LHCN-M2 (cell line): Measurements from ENCODE around the gene SERPINA5. TPM values are rescaled to one million over a fixed set of nuclear protein-coding genes. Genes with fewer than 3 reads are reported as not detected.
"Not testable (repeated sequence)": the region's sequence is repeated elsewhere in the genome, so short reads cannot be mapped to it uniquely, and the experiment has no call there.

Experiments used
- DNase-seq: peaks from one replicate; pipeline ENCODE4 v3.0.0-alpha.2; 2012; ENCODE audit warnings: low read depth
- total RNA-seq: library from RNA; depleted of rRNA; stranded (reverse); fragments of >200 nt; gene quantifications from 2 replicates; pipeline ENCODE4 v1.2.3, GENCODE V29; 2014

SERPINA5 gene
- total RNA-seq, 1 experiment from 2014 or later, result 0.06 TPM

DNA sequence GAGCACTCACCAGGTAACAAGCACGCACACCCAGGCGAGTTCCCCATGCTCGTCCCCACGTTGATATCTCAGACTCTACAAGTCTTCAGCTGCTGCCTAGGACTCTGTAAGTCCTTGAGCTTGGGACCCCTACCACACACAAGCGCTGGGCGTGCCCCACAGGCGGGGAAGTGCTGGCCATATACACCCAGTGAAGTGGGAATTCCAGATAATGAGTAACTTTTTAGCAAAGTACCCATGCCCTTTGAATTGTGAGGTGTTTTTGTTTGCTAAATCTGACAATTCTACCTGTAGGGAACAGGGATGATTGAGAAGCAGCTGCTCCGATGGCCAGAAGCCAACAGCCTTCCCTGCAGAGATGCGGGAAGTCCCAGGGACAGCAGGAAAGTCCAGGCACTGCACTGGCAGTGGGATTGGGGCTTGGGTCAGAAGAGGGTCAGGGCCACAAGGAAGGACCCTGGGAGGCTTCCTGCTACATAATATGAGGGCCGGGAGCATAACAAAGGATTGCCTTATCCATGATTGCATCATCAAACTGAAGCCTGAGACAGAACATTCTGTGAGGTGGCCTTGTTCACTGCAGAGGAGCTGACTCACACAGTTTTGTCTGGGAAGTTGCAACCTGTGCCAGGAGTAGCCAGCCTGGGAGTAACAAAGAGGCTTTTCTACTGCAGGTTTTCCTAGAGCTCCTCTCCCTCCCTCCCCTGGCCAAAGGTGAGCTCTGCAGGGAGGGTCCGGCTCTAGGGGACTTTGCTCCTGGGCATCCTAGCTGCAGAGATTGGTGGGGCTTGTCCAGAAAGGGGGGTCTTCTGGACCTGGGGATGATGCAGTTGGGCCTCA is 17.8 kb downstream of the SERPINA5 start:
- DNase-seq, result peak; percentile 89

DNA sequence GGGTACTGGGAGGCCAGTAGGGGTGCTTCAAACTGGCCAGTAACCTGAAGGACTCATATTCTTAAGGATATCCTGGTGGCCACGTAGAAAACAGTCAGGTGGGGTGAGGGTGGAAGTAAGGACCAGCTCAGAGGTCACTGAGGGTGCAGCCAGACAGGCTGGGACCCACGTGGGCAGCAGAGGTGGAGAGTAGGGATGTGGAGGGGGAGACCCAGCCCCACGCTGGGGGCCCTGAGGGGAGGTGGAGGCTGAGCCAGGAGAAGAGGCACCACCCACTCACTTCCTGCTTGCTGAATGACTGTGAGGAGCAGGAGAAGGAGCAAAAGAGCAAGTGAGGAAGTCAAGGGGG is 18.4 kb downstream of the SERPINA5 start:
- DNase-seq, result no peak

DNA sequence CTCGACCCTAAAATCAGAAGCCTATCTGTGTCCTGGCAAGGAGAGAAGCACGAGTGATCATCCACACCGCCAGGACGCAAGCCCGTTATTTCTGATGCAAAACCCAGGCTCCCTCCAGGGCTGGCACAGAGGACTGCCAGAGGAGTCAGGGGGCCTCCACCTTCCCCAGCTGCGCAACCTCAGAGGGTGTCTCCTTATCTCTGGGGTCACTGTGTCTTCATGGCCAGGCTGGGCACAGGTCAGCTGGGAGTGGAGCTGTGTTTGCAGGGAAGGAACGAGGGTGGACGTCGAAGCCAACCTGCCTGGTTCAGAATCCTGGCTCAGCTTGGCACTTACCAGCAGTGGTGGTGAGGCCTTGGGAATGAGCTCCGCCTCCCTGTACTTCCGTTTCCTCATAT is 18.9 kb downstream of the SERPINA5 start:
- DNase-seq, result no peak

DNA sequence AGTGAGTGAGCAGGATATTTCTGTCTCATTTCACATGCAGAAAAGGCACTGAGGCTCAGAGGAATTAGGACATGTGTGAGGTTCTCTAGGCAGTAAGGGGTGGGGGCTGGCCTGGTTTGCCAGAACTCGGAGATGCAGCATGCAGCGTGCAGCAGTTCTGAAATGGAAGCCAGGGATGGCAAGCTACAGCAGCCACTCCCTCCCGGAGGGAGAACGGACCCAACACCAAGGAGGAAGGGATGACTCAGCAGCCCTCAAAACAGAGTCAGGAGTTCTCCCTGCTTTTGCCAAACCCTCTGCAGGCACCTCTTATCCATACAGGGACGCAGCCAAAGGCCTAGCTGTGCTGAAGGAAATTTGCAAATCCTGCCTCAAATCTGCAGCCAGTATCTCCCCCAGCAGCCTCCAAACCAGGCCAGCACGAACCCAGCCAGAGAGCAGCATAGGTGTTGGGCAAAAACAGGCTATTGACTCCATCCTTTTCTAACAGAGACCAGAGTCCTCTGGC is 20.7 kb downstream of the SERPINA5 start:
- peak; percentile 77 for DNase-seq

DNA sequence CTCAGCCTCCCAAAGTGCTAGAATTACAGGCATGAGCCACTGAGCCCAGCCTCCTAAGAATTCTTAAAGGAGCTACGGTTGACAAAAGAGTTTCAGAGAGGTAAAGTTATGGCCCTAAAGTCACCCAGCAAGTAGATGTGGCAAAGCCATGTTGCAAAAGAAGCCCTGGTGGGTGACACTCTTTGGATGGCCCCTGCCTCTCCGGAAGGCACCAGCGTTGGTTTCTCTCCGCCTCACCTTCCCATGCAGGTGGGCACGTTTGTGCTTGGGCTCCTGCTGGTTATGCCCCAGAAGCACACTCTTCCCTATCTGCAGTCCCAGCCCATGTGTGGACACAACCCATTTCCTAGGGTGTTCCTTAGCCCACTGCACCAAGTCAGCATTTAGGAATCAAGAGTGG is 21.5 kb downstream of the SERPINA5 start:
- DNase-seq, result no peak

DNA sequence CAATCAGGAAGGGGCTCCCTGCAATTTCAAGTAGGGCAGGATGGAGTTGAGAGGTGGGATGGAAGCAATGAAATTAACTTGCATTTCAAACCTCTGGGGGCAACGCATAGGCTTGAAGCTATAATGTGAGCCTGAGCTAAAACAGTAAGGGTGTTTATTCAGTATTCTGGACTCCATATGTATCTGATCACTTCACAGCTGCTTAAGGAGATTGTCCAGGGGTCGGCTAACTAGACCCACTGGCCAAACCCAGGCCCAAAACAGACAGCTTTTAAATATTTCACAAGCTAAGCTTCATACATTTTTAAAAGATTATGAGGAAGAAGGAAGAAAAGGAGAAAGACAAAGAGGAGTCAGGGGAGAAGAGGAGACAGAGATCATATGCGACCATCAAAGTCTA is 24.1 kb downstream of the SERPINA5 start:
- no peak for DNase-seq

DNA sequence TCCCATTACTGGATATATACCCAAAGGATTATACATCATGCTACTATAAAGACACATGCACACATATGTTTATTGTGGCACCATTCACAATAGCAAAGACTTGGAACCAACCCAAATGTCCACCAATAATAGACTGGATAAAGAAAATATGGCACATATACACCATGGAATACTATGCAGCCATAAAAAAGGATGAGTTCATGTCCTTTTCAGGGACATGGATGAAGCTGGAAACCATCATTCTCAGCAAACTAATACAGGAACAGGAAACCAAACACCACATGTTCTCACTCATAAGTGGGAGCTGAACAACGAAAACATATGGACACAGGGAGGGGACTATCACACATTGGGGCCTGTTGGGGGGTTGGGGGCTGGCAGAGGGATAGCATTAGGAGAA is 27.7 kb downstream of the SERPINA5 start:
- not testable (repeated sequence) for DNase-seq

DNA sequence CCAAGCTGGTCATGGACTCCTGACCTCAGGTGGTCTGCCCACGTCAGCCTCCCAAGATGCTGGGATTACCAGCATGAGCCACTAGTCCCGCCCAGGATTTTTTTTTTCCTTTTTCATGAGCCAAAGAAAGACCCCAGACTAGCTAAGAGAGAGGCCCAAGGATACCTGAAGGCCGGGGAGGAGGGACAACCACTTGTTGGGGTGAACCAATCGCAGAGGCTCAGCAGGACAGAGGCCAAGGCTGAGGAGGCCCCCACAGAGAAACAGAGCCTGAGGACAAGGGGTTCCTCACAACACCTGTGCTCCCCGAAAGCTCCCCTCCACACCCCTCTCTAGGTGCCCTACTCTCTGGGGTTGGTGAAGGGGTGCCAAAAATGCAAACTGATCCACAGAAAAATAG is 30.0 kb downstream of the SERPINA5 start:
- DNase-seq, result no peak

DNA sequence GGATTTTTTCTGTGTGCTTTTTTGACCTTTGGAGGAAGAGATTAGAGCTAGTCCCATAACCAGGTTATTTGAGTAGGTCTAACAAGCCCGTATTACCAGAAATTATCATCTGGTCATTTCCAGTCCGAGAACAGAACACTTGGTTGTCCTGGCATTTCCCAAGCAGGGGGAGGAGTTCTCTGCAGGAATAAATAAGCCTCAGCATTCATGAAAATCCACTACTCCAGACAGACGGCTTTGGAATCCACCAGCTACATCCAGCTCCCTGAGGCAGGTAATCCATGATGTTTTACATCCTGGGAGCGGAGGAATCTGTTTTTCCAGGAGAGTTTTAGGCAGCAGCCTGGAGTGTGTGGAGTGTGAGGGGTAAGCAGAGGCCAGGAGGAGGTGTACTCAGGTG is 30.9 kb downstream of the SERPINA5 start, which contains the start of gene SERPINA3:
TSS of gene SERPINA3 (plus strand) at position 218 of the 400 bp plus-strand sequence. CDS start 2,051 bp downstream, outside the sequence.
- no peak for DNase-seq

DNA sequence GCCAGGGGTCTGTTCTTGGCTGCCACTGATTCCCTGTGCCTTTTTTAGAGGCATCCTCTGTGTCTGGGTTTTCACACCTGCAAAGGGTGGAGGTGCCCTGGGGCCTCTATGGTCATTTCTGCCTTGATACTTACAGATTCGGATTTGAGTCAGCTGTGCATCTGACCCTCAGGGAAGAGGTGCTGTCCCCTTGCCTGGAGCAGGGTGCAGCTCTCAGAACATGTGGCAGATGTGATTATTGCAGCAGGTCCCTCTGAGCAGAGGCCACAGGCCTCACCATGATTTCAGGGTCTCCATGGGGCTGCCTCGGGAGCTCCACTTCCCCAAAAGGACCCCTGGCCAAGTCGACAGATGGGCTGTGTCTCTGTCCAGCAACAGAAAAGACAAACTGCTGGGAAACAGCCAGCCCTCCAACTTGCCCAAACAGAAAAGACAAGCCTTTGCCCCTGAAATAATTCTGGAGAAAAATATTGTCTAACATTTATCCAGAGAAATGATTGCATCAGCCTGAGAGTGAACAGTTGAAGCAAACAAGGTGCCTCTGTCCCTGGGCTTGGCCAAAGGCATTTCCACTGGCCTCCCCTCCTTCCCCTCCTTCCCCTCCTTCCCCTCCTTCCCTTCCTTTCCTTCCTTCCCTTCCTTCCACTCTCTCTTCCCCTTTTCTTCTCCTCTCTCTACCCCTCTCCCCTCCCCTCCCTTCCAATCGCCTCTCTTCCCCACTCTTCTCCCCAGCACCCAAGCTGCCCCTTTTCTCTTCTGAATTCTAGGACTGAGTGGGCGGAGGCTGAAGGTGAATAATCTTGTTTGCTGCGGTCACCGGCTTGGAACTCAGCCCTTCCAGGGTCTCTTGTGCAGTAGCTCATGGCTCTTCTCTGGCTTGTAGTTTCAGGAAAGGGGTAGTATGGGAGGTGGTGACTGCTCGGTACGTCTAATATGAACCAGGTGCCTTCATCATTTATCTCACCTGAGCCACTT is 31.6 kb downstream of the SERPINA5 start:
- DNase-seq, result no peak

DNA sequence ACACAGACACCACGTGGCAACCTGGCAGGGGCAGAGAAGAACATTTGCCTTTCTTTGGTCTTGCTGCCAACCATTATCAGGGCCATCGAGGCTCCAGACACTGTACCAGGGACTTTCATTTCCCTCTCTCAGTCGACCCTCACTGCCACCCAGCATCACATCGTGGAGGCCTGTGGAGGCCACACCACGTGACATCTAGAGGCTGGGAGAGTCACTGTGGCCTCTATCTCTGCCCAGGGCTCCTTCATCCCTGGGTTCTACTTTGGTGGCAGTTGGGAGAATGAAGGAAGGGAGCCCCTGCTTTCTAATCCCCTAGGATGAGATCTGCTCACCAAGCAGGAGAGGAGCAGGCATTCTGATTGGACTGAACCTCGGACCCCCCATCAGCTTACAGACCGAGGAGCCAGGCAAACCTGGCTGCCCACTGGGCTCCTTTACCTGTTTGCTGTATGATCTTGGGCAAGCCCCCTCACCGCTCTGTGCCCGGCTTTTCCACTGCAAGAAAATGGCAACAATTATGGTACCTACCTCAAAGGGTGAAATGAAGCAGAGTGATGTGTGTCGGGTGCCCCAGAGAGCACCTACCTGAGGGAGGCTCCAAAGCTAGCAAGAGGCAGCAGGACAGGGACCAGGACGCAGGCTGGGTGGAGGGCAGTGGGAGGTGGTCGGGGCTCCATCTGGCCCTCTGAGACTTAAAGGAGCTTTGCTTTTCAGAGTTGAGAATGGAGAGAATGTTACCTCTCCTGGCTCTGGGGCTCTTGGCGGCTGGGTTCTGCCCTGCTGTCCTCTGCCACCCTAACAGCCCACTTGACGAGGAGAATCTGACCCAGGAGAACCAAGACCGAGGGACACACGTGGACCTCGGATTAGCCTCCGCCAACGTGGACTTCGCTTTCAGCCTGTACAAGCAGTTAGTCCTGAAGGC is 32.8 kb downstream of the SERPINA5 start:
- no peak for DNase-seq

DNA sequence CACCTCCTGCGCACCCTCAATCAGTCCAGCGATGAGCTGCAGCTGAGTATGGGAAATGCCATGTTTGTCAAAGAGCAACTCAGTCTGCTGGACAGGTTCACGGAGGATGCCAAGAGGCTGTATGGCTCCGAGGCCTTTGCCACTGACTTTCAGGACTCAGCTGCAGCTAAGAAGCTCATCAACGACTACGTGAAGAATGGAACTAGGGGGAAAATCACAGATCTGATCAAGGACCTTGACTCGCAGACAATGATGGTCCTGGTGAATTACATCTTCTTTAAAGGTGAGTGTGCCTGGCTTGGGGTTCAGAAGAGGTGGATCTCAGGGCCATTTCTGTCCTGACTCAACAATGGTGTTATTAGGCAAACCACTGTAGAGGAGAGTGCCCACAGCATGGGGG is 33.6 kb downstream of the SERPINA5 start:
- no peak for DNase-seq

DNA sequence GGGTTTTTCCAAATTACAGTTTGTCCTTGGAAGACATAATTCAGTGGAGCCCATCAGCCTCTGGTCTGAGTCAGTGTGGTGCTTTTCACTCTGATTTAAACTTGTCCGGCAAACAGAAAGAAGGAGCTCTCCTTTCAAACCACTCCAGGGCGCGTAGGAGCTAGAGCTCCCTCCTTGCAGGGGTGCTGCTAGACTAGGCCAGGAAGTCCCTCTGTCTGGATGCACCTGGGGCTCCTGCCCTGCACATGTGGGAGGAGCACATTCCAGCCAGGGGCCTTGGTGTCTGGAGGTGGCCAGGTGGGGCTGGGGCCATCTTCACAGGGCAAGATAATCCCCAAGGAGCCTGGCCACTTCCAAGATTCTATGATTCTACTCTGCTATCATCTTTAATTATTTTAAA is 34.0 kb downstream of the SERPINA5 start:
- no peak for DNase-seq

DNA sequence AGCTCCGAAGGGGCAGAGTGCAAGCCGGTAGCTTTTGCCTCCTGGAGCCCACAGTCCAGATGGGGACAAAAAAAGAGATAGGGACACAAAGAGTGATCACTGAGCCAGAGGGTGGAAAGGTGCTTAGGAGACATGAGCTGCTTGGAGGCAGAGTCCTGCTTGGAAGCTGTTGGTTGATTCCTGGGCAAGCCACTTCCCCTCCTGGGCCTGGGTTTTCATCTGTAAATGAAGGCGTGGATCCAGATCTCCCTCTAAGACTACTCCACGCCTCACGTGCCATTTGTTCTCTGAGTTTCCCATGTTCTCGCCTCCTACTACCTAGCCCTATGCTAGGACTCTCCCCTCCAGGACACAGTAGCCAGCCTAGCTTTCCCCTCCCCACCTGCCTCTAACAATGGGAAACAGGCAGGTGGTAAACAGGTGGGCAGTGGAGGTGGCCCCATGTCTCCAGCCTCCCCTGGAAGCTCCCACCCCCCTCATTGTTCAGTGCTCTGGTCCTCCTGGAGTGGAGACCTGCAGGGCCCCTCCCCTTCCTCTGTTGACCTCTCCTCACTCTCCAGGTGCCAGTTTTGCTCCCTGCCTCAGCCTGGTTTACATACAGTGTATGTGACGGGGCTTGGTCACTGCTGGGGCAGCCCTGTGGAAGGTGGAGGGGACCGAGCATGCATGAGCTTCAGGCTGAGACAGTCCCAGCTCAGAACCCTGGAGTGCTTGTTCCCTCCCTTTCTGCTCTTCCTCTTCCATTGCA is 34.8 kb downstream of the SERPINA5 start:
- DNase-seq, result no peak

DNA sequence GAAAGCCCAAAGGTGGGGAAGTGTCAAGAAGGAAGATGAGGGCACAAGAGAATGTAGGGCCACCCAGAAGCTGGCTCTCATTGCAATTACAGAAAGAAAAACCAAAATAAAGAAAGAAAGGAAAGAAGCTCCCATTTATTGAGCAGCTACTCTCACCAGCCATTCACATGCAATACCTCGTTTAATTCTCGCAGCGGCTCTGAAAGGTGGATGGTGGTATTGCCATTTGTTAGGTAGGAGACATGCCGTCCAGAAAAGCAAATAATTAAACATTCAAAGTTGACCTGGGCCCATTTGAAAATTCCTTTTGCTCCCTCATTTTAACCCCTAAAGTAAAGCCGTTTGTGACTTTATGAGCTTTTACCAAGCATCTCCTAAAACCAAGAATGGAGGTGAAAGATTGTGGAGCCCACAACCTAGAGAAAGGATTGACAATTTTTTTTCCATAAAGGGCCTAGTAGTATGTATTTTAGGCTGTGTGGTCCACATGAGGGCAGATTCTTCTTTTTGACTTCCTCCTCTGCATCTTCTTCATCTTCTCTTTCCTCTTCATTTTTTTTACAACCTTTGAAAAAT is 36.2 kb downstream of the SERPINA5 start:
- no peak for DNase-seq

DNA sequence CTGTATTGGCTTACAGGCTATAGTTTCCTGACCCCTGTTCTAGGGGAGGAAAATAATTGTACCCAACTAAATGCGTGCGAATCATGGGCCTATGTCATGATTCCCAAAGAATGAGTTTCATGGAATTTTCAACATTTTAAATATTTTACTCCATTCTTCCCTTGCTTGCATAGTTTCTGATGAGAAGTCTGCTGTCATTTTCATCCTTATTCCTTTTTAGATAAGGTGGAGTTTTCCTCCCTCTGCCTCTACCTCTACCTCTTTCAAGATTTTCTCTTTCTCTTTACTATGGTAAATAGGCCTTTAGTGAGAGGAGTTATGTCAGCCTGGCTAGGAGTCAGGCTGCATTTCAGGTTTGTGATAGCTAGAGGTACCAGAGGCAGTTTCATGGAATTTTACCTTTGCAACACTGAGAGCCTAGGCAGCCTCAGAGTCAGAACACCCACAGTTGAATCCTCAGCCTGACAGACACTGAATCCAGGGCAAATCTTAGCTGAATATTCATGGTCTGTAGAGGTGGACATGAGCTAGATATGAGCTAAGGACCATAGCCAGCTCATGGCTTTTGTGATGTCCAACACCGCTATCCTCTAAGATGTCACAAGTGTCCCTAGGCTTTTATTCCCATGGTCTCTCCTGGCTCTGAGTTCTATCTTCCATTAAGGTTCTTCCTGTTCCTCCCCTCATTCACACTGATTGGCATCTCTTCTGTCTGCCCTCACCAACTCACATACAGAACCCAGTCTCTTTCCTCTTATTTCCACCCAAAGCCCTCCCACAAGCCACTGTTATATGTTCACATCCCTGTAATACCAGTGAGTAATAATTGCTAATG is 37.0 kb downstream of the SERPINA5 start:
- DNase-seq, result no peak

DNA sequence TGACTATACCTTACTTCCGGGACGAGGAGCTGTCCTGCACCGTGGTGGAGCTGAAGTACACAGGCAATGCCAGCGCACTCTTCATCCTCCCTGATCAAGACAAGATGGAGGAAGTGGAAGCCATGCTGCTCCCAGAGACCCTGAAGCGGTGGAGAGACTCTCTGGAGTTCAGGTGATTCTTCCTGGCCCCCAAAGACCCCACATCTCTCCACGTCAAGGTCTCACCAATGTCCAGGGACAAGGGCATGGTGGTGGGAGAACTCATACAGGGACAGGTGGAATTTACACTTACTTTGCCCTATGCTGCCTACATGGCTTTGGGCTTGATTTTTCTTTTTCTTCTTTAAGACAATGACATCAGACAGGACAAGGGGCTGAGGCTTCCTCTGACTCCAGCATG is 38.1 kb downstream of the SERPINA5 start:
- no peak for DNase-seq

DNA sequence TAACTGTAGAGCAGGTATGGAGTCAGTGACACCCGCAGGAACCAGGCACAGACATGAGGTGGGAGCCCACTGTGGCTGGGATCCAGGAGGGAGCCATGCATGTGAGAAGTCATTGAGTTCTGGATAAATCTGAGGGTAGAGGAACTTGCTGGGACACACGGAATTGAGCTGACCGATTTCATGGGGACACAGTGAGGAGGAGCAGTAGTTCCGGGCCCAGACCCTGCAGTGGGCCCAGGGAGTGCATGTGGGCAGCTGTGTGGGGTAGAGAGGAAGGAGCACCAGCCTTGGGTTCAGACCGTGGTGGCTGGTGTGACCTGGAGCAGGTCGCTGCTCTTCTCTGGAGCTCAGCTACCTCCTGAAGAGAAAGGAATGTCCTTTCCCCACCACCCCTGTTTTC is 39.4 kb downstream of the SERPINA5 start:
- no peak for DNase-seq
